Measurements from ENCODE around the gene SLC66A3. TPM values are rescaled to one million over a fixed set of nuclear protein-coding genes. Genes with fewer than 3 reads are reported as not detected.
A peak's percentile ranks its signal among the peaks of the same experiment; 100 is the strongest.

Gene SLC66A3
- total and polyA plus RNA-seq, 3 experiments from 2014 or later, result 10.3 to 70.5 (median 11.0) TPM

- no peaks in the 10 kb centered on the region for H3K9me3 ChIP-seq (ENCODE audit: low read length)
- ChIA-PET POLR2A (no interaction called here), CTCF (interaction anchor here (0.9 to 1.6 kb wide), 2 partner anchors 25 to 48 kb away, joined by 3 read pairs; partner anchors contain the start of gene SLC66A3)
- Mint-ChIP-seq H3K4me3 (no peak overlapping the region), H3K27ac (peak overlapping the region in 6 of 8 donors; percentile 7 to 58 (median 48)), H3K9me3 (no peaks in the 10 kb centered on the region), H3K36me3 (peaks cover 0 to 55% (median 23%) of the 10 kb centered on the region in 3 donors), H3K27me3 (no peaks in the 10 kb centered on the region), H3K4me1 (peaks cover 15 to 23% (median 22%) of the 10 kb centered on the region in 3 donors)
- H3K27me3 ChIP-seq (ENCODE audit: insufficient read depth, low read length, poor library complexity, severe bottlenecking), result no peaks in the 10 kb centered on the region
- no peaks in the 10 kb centered on the region for H3K4me1 ChIP-seq (ENCODE audit: insufficient read depth, low read length)
- no peak overlapping the region for H3K4me3 ChIP-seq (ENCODE audit: low read length)
- no peak for DNase-seq
- H3K27ac ChIP-seq (ENCODE audit: low read depth, low read length), result no peak overlapping the region
- H3K36me3 ChIP-seq (ENCODE audit: insufficient read depth, low read length), result peaks cover 8% of the 10 kb centered on the region
These were observed 48.2 kb downstream of the SLC66A3 start for GRCh38 chr2:11203480-11203879.

GRCh38 chr2:11208083-11208482, 52.8 kb downstream of the SLC66A3 start:
- no peak overlapping the region for H3K27ac ChIP-seq (ENCODE audit: low read depth, low read length)
- no peak overlapping the region for H3K4me3 ChIP-seq (ENCODE audit: low read length)
- H3K27me3 ChIP-seq (ENCODE audit: insufficient read depth, low read length, poor library complexity, severe bottlenecking), result no peaks in the 10 kb centered on the region
- CTCF ChIA-PET, result no interaction called here
- Mint-ChIP-seq H3K27me3 (no peaks in the 10 kb centered on the region), H3K9me3 (no peaks in the 10 kb centered on the region), H3K4me3 (no peak overlapping the region), H3K4me1 (peaks cover 15 to 22% (median 22%) of the 10 kb centered on the region in 3 donors), H3K36me3 (peaks cover 3 to 46% (median 21%) of the 10 kb centered on the region in 3 donors), H3K27ac (peak overlapping the region in 1 of 8 donors; percentile 30)
- H3K4me1 ChIP-seq (ENCODE audit: insufficient read depth, low read length), result no peaks in the 10 kb centered on the region
- DNase-seq, result no peak
- peaks cover 3% of the 10 kb centered on the region for H3K36me3 ChIP-seq (ENCODE audit: insufficient read depth, low read length)
- no peaks in the 10 kb centered on the region for H3K9me3 ChIP-seq (ENCODE audit: low read length)
- POLR2A ChIA-PET, result no interaction called here

- Mint-ChIP-seq H3K4me3 (no peak overlapping the region), H3K36me3 (peaks cover 11 to 67% (median 22%) of the 10 kb centered on the region in 3 donors), H3K27me3 (no peaks in the 10 kb centered on the region), H3K9me3 (no peaks in the 10 kb centered on the region), H3K27ac (peak overlapping the region in 2 of 8 donors; percentile 10 to 54), H3K4me1 (no peaks in the 10 kb centered on the region)
- no peak overlapping the region for H3K4me3 ChIP-seq (ENCODE audit: low read length)
- peaks cover 12% of the 10 kb centered on the region for H3K36me3 ChIP-seq (ENCODE audit: insufficient read depth, low read length)
- H3K27me3 ChIP-seq (ENCODE audit: insufficient read depth, low read length, poor library complexity, severe bottlenecking), result no peaks in the 10 kb centered on the region
- H3K9me3 ChIP-seq (ENCODE audit: low read length), result no peaks in the 10 kb centered on the region
- DNase-seq, result no peak
- CTCF ChIA-PET, result no interaction called here
- POLR2A ChIA-PET, result no interaction called here
- no peak overlapping the region for H3K27ac ChIP-seq (ENCODE audit: low read depth, low read length)
- no peaks in the 10 kb centered on the region for H3K4me1 ChIP-seq (ENCODE audit: insufficient read depth, low read length)
These were observed 57.4 kb downstream of the SLC66A3 start for GRCh38 chr2:11212645-11213044.

GRCh38 chr2:11213090-11213638, 57.9 kb downstream of the SLC66A3 start:
- no peak overlapping the region for H3K4me3 ChIP-seq (ENCODE audit: low read length)
- CTCF ChIA-PET, result no interaction called here
- POLR2A ChIA-PET, result no interaction called here
- no peaks in the 10 kb centered on the region for H3K9me3 ChIP-seq (ENCODE audit: low read length)
- H3K4me1 ChIP-seq (ENCODE audit: insufficient read depth, low read length), result no peaks in the 10 kb centered on the region
- Mint-ChIP-seq H3K4me3 (no peak overlapping the region), H3K9me3 (no peaks in the 10 kb centered on the region), H3K27me3 (no peaks in the 10 kb centered on the region), H3K36me3 (peaks cover 11 to 70% (median 22%) of the 10 kb centered on the region in 3 donors), H3K4me1 (no peaks in the 10 kb centered on the region), H3K27ac (peak overlapping the region in 1 of 8 donors; percentile 48)
- H3K27ac ChIP-seq (ENCODE audit: low read depth, low read length), result no peak overlapping the region
- DNase-seq, result no peak
- H3K36me3 ChIP-seq (ENCODE audit: insufficient read depth, low read length), result peaks cover 14% of the 10 kb centered on the region
- H3K27me3 ChIP-seq (ENCODE audit: insufficient read depth, low read length, poor library complexity, severe bottlenecking), result no peaks in the 10 kb centered on the region

GRCh38 chr2:11213975-11214374, 58.7 kb downstream of the SLC66A3 start:
- Mint-ChIP-seq H3K4me1 (no peaks in the 10 kb centered on the region), H3K36me3 (peaks cover 11 to 72% (median 21%) of the 10 kb centered on the region in 3 donors), H3K4me3 (no peak overlapping the region), H3K9me3 (no peaks in the 10 kb centered on the region), H3K27ac (no peak overlapping the region), H3K27me3 (no peaks in the 10 kb centered on the region)
- ChIA-PET POLR2A (no interaction called here), CTCF (no interaction called here)
- Histone ChIP-seq H3K27ac (ENCODE audit: low read depth, low read length) (no peak overlapping the region), H3K4me3 (ENCODE audit: low read length) (no peak overlapping the region), H3K36me3 (ENCODE audit: insufficient read depth, low read length) (peaks cover 14% of the 10 kb centered on the region), H3K4me1 (ENCODE audit: insufficient read depth, low read length) (no peaks in the 10 kb centered on the region), H3K9me3 (ENCODE audit: low read length) (no peaks in the 10 kb centered on the region), H3K27me3 (ENCODE audit: insufficient read depth, low read length, poor library complexity, severe bottlenecking) (no peaks in the 10 kb centered on the region)
- DNase-seq, result no peak

- Histone ChIP-seq H3K36me3 (ENCODE audit: insufficient read depth, low read length) (peaks cover 14% of the 10 kb centered on the region), H3K4me1 (ENCODE audit: insufficient read depth, low read length) (no peaks in the 10 kb centered on the region), H3K4me3 (ENCODE audit: low read length) (no peak overlapping the region), H3K27ac (ENCODE audit: low read depth, low read length) (no peak overlapping the region), H3K9me3 (ENCODE audit: low read length) (no peaks in the 10 kb centered on the region), H3K27me3 (ENCODE audit: insufficient read depth, low read length, poor library complexity, severe bottlenecking) (no peaks in the 10 kb centered on the region)
- POLR2A ChIA-PET, result no interaction called here
- no peaks in the 10 kb centered on the region for H3K9me3 Mint-ChIP-seq
- DNase-seq, result no peak
- H3K27me3 Mint-ChIP-seq, result no peaks in the 10 kb centered on the region
- CTCF ChIA-PET, result no interaction called here
- H3K4me1 Mint-ChIP-seq, result no peaks in the 10 kb centered on the region
- H3K36me3 Mint-ChIP-seq, result peaks cover 11 to 75% (median 23%) of the 10 kb centered on the region in 3 donors
- H3K4me3 Mint-ChIP-seq, result no peak overlapping the region
- H3K27ac Mint-ChIP-seq, result no peak overlapping the region
These were observed 59.5 kb downstream of the SLC66A3 start for GRCh38 chr2:11214770-11215169.

GRCh38 chr2:11215407-11215806, 60.1 kb downstream of the SLC66A3 start:
- ChIA-PET POLR2A (no interaction called here), CTCF (no interaction called here)
- H3K27ac ChIP-seq (ENCODE audit: low read depth, low read length), result no peak overlapping the region
- peaks cover 13 to 76% (median 23%) of the 10 kb centered on the region in 3 donors for H3K36me3 Mint-ChIP-seq
- H3K36me3 ChIP-seq (ENCODE audit: insufficient read depth, low read length), result peaks cover 14% of the 10 kb centered on the region
- no peaks in the 10 kb centered on the region for H3K4me1 ChIP-seq (ENCODE audit: insufficient read depth, low read length)
- no peaks in the 10 kb centered on the region for H3K4me1 Mint-ChIP-seq
- no peaks in the 10 kb centered on the region for H3K27me3 ChIP-seq (ENCODE audit: insufficient read depth, low read length, poor library complexity, severe bottlenecking)
- H3K4me3 ChIP-seq (ENCODE audit: low read length), result no peak overlapping the region
- H3K27me3 Mint-ChIP-seq, result no peaks in the 10 kb centered on the region
- H3K9me3 ChIP-seq (ENCODE audit: low read length), result no peaks in the 10 kb centered on the region
- no peak for DNase-seq
- no peaks in the 10 kb centered on the region for H3K9me3 Mint-ChIP-seq
- no peak overlapping the region for H3K27ac Mint-ChIP-seq
- no peak overlapping the region for H3K4me3 Mint-ChIP-seq

- peaks cover 5 to 68% (median 13%) of the 10 kb centered on the region in 3 donors for H3K36me3 Mint-ChIP-seq
- CTCF ChIA-PET, result no interaction called here
These were observed 65.2 kb downstream of the SLC66A3 start for GRCh38 chr2:11220445-11220844.

More at GRCh38 chr2:11220445-11220844, 65.2 kb downstream of the SLC66A3 start:
- peaks cover 8% of the 10 kb centered on the region for H3K36me3 ChIP-seq (ENCODE audit: insufficient read depth, low read length)
- H3K27ac ChIP-seq (ENCODE audit: low read depth, low read length), result no peak overlapping the region
- Mint-ChIP-seq H3K27me3 (no peaks in the 10 kb centered on the region), H3K9me3 (no peaks in the 10 kb centered on the region), H3K4me1 (no peaks in the 10 kb centered on the region), H3K27ac (no peak overlapping the region), H3K4me3 (no peak overlapping the region)
- no peaks in the 10 kb centered on the region for H3K9me3 ChIP-seq (ENCODE audit: low read length)
- POLR2A ChIA-PET, result no interaction called here
- no peaks in the 10 kb centered on the region for H3K27me3 ChIP-seq (ENCODE audit: insufficient read depth, low read length, poor library complexity, severe bottlenecking)
- no peak overlapping the region for H3K4me3 ChIP-seq (ENCODE audit: low read length)
- H3K4me1 ChIP-seq (ENCODE audit: insufficient read depth, low read length), result no peaks in the 10 kb centered on the region
- no peak for DNase-seq
